Measurements from ENCODE around the gene HOXD10. TPM values are rescaled to one million over a fixed set of nuclear protein-coding genes. Genes with fewer than 3 reads are reported as not detected.
A peak's percentile ranks its signal among the peaks of the same experiment; 100 is the strongest.

The HOXD10 gene
- total RNA-seq, 1 donor from 2014 or later = not detected

DNA sequence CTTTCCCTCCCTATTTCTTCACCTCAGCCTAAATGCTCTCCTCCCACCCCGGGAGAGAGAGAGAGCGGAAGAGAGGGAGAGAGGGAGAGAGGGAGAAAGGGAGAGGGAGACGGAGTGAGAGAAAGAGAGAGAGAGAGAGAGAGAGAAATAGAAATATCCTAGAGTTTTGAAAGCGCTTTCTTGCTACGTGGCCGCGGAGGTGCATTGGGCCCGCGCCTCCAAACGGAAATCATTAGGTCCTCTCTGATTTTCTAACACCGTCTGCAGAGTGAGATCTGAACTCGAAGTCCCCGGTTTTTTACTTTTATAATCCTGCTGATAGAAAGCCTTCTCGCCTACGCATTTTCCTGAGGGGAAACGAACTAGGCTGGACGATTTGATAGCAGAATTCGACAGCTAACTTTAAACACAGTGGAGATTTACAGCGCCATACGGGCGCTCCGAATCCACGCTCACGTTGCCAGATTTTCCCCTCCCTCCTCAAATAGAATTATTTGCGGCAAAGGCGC is 31.9 kb upstream of the HOXD10 start:
- DNase-seq (ENCODE audit: low spot score in 2 of 2) = no peak
- no peaks in the 10 kb centered on the region for H3K4me1 ChIP-seq
- no peak overlapping the region for H3K4me3 ChIP-seq
- TF ChIP-seq, protein P1, sequence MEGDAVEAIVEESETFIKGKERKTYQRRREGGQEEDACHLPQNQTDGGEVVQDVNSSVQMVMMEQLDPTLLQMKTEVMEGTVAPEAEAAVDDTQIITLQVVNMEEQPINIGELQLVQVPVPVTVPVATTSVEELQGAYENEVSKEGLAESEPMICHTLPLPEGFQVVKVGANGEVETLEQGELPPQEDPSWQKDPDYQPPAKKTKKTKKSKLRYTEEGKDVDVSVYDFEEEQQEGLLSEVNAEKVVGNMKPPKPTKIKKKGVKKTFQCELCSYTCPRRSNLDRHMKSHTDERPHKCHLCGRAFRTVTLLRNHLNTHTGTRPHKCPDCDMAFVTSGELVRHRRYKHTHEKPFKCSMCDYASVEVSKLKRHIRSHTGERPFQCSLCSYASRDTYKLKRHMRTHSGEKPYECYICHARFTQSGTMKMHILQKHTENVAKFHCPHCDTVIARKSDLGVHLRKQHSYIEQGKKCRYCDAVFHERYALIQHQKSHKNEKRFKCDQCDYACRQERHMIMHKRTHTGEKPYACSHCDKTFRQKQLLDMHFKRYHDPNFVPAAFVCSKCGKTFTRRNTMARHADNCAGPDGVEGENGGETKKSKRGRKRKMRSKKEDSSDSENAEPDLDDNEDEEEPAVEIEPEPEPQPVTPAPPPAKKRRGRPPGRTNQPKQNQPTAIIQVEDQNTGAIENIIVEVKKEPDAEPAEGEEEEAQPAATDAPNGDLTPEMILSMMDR (IDR thresholded peaks at IDR 0.05) = no peak
- intact Hi-C loops (cut with DNase I) = loop anchor here (5.0 kb wide), 2 partner anchors 38 to 82 kb away; partner anchors contain the start of genes HOXD9 and LNPK
- H3K27me3 ChIP-seq = peaks cover 73% of the 10 kb centered on the region
- H3K9me3 ChIP-seq = no peaks in the 10 kb centered on the region
- no peak overlapping the region for H3K27ac ChIP-seq
- H3K36me3 ChIP-seq = no peaks in the 10 kb centered on the region

DNA sequence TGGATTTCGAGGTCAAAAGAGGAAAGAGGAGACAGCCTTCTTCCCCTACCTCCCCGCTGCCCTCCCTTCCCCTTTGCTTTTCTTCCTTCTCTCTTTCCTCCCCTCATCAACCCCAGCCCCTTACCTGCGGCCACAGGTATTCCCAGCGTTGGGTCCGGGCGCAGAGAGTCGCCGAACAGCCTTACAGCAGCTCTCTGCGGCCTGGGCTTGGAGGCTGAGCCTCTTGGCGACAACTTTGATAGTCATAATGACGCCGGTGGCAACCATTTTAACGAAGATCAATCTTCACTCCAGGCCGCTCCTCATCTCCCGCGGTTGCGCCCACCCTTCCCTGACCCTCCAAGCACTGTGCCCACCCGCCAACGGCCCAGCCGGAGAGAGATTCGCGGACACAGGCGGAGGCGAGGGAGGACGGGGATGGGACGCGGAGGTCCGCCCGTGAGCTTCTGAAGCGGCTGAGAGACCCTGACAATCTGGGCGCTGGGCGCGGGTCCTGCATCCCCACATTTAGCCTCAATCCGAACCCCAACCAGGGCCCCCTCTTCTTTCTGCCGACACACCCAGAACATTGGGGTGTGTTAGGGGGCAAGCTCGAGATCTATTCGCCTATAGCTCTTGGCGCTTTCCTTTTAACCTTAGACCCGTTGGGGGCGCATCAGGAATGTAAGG is 31.3 kb upstream of the HOXD10 start:
- DNase-seq (ENCODE audit: low spot score in 2 of 2) = no peak
- no peaks in the 10 kb centered on the region for H3K4me1 ChIP-seq
- intact Hi-C loops (cut with DNase I) = loop anchor here (5.0 kb wide), 1 partner anchor 83 kb away; the partner anchor contains the start of gene LNPK
- no peaks in the 10 kb centered on the region for H3K36me3 ChIP-seq
- no peaks in the 10 kb centered on the region for H3K9me3 ChIP-seq
- TF ChIP-seq, protein P1 (IDR thresholded peaks at IDR 0.05) = no peak
- peaks cover 77% of the 10 kb centered on the region for H3K27me3 ChIP-seq
- no peak overlapping the region for H3K27ac ChIP-seq
- H3K4me3 ChIP-seq = no peak overlapping the region

DNA sequence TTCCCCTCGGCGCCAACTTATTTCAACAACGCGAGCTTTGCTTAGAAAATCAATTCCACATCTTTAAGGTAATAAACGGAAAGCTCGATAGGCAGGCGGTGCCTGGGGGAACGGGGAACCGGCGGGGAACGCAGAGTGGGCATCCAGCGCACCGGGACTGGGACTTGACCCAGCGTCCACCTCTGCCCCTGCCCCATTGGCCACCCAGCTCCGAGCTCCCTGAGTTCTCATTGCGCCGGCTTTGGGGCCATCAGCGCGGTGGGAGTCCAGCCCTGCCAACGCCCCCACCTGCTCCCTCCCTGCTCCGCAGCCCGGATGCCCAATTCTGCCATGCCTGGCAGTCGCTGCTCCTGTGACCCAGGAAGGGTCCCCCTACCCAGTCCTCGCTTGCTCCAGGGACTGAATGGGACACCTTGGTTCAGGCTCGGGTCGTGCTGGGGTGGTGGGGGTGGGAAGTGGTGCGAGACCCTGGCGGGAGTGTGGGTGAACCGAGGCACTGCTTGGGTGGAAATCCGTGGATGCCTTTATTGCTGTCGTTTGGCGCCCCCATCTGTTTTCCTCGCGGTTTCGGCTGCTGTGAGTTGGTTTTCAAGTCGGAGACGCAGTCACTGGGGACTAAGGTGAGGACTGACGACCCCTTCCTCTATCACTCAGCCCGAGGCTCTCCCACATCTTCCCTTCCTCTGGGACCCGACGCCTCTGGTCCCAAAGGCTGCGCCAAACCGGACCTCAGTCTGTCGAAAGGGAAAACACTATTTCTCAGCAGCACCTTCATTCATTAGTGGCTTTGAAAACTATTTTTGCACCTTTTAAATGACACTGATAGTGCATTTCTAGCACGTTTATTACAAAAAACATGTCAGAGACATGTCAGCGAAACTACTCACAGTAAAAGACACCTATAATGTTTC is 30.5 kb upstream of the HOXD10 start:
- Histone ChIP-seq H3K4me3 (peak overlapping the region in 1 of 2 donors; percentile 32), H3K27ac (no peak overlapping the region), H3K9me3 (no peaks in the 10 kb centered on the region), H3K27me3 (peaks cover 70% of the 10 kb centered on the region), H3K4me1 (no peaks in the 10 kb centered on the region), H3K36me3 (no peaks in the 10 kb centered on the region)
- intact Hi-C loops (cut with DNase I) = loop anchor here (5.0 kb wide), 1 partner anchor 84 kb away; the partner anchor contains the start of gene LNPK
- TF ChIP-seq, protein P1 (IDR thresholded peaks at IDR 0.05) = peak; percentile 31 to 65 (median 42)
- peak in 1 of 2 donors; percentile 62 for DNase-seq (ENCODE audit: low spot score in 2 of 2)

DNA sequence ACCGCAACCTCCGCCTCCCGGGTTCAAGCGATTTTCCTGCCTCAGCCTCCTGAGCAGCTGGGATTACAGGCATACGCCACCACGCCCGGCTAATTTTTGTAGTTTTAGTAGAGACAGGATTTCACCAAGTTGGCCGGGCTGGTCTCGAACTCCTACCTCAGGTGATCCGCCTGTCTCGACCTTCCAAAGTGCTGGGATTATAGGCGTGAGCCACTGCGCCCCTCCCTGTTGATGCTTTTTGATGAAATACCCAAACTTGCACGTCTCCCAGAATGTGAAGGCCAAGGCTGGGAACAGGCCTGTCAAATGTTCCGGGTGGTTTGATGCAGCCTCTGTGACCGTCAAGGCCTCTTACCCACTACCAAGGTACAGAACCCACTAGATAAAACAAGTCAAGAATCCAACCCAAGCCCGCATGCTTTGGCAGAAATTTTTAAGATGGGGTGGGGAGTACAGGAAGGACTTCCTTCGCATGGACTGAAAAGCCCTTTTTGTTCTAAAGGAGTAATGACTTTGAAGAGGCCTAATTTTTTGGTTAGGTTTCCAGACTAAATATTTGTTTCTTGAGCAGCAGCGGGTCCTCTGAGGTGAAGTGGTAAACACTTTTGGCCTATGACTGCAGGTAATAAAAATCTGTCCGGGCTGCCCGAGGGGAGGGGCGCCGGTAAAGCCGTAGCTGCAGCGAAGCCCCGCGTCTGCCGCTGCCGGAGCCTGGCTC is 29.1 kb upstream of the HOXD10 start:
- TF ChIP-seq, protein P1 (IDR thresholded peaks at IDR 0.05) = no peak
- Histone ChIP-seq H3K27me3 (peaks cover 70% of the 10 kb centered on the region), H3K9me3 (no peaks in the 10 kb centered on the region), H3K4me1 (peaks cover 0 to 2% of the 10 kb centered on the region in 2 donors), H3K36me3 (no peaks in the 10 kb centered on the region), H3K4me3 (peak overlapping the region in 1 of 2 donors; percentile 53), H3K27ac (no peak overlapping the region)
- intact Hi-C loops (cut with DNase I) = loop anchor here (1.0 to 5.0 kb wide), 2 partner anchors 85 to 397 kb away; partner anchors contain the start of gene LNPK
- DNase-seq (ENCODE audit: low spot score in 2 of 2) = no peak

All from ascending aorta (tissue), 2 donors.